ENCODE measurements around the gene NMRAL1. TPM values are rescaled to one million over a fixed set of nuclear protein-coding genes. Genes with fewer than 3 reads are reported as not detected.
A peak's percentile ranks its signal among the peaks of the same experiment; 100 is the strongest.

Gene NMRAL1
- polyA plus RNA-seq, 1 donor from 2014 or later, result 6.3 TPM

DNA sequence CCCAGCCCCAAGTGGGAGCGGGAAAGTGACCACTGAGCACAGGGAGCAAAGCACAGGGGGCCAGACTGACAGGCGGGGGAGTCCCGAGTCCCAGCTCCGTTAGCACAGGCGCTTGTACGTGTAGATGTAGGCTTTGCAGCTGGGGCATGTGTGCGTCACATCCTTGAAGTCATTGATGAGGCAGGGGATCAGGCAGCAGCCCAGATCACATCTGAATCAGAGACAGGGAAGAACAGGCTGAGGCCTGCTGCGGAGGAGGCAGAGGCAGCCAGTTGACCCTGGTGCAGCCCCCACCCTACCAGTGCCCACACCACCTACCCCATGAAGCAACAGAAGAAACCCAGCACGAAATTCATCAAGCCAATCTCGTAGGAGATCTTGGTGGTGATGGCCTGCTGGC is 38.0 kb upstream of the NMRAL1 start:
- no peaks in the 10 kb centered on the region for H4K20me1 ChIP-seq (ENCODE audit: insufficient read depth)
- TF ChIP-seq SMC3 (conservative IDR thresholded peaks at IDR 0.05; ENCODE audit: poor library complexity), result no peak
- no peak for TF ChIP-seq MXI1 (conservative IDR thresholded peaks at IDR 0.05; ENCODE audit: poor library complexity, severe bottlenecking)
- no peak for TF ChIP-seq EP300 (conservative IDR thresholded peaks at IDR 0.05; ENCODE audit: poor library complexity, severe bottlenecking)
- no peak for TF ChIP-seq EZH2 (IDR thresholded peaks at IDR 0.05; ENCODE audit: borderline replicate concordance, insufficient read depth, low read length, poor library complexity, severe bottlenecking)
- TF ChIP-seq POLR2AphosphoS5 (IDR thresholded peaks at IDR 0.05), result no peak
- no peak for TF ChIP-seq CTCF (IDR thresholded peaks at IDR 0.05; ENCODE audit: poor library complexity, severe bottlenecking)
- TF ChIP-seq, protein P1, sequence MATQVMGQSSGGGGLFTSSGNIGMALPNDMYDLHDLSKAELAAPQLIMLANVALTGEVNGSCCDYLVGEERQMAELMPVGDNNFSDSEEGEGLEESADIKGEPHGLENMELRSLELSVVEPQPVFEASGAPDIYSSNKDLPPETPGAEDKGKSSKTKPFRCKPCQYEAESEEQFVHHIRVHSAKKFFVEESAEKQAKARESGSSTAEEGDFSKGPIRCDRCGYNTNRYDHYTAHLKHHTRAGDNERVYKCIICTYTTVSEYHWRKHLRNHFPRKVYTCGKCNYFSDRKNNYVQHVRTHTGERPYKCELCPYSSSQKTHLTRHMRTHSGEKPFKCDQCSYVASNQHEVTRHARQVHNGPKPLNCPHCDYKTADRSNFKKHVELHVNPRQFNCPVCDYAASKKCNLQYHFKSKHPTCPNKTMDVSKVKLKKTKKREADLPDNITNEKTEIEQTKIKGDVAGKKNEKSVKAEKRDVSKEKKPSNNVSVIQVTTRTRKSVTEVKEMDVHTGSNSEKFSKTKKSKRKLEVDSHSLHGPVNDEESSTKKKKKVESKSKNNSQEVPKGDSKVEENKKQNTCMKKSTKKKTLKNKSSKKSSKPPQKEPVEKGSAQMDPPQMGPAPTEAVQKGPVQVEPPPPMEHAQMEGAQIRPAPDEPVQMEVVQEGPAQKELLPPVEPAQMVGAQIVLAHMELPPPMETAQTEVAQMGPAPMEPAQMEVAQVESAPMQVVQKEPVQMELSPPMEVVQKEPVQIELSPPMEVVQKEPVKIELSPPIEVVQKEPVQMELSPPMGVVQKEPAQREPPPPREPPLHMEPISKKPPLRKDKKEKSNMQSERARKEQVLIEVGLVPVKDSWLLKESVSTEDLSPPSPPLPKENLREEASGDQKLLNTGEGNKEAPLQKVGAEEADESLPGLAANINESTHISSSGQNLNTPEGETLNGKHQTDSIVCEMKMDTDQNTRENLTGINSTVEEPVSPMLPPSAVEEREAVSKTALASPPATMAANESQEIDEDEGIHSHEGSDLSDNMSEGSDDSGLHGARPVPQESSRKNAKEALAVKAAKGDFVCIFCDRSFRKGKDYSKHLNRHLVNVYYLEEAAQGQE (IDR thresholded peaks at IDR 0.05; ENCODE audit: borderline replicate concordance), result no peak
- no peak for TF ChIP-seq RAD21 (conservative IDR thresholded peaks at IDR 0.05)
- no peak for TF ChIP-seq TAF1 (IDR thresholded peaks at IDR 0.05; ENCODE audit: low read depth)
- H2AFZ ChIP-seq (ENCODE audit: low read depth, low read length), result no peak overlapping the region
- H3K4me2 ChIP-seq (ENCODE audit: low read length), result no peak overlapping the region
- H3K27me3 ChIP-seq (ENCODE audit: insufficient read depth, low read depth, low read length), result no peaks in the 10 kb centered on the region
- no peak overlapping the region for H3K9ac ChIP-seq (ENCODE audit: low read length)
- no peak overlapping the region for H3K27ac ChIP-seq (ENCODE audit: low read length)
- no peaks in the 10 kb centered on the region for H3F3A ChIP-seq (ENCODE audit: insufficient read depth, low read length, poor library complexity, severe bottlenecking)
- no peaks in the 10 kb centered on the region for H3K36me3 ChIP-seq (ENCODE audit: insufficient read depth, low read length)
- H3K4me3 ChIP-seq (ENCODE audit: low read length), result no peak overlapping the region
- no peaks in the 10 kb centered on the region for H3K9me3 ChIP-seq (ENCODE audit: low read length)
- H3K79me2 ChIP-seq (replicated peaks; ENCODE audit: insufficient read depth, low read length), result no peaks in the 10 kb centered on the region
- no peaks in the 10 kb centered on the region for H3K9me2 ChIP-seq (ENCODE audit: insufficient read depth, low read length)

- Histone ChIP-seq H3K4me2 (ENCODE audit: low read length) (no peak overlapping the region), H4K20me1 (ENCODE audit: insufficient read depth) (no peaks in the 10 kb centered on the region), H3K36me3 (ENCODE audit: insufficient read depth, low read length) (no peaks in the 10 kb centered on the region), H3K4me3 (ENCODE audit: low read length) (no peak overlapping the region), H3K27ac (ENCODE audit: low read length) (no peak overlapping the region), H3K27me3 (ENCODE audit: insufficient read depth, low read depth, low read length) (no peaks in the 10 kb centered on the region), H3K9me3 (ENCODE audit: low read length) (no peaks in the 10 kb centered on the region), H2AFZ (ENCODE audit: low read depth, low read length) (no peak overlapping the region), H3K79me2 (replicated peaks; ENCODE audit: insufficient read depth, low read length) (no peaks in the 10 kb centered on the region), H3K9ac (ENCODE audit: low read length) (no peak overlapping the region), H3K9me2 (ENCODE audit: insufficient read depth, low read length) (no peaks in the 10 kb centered on the region), H3F3A (ENCODE audit: insufficient read depth, low read length, poor library complexity, severe bottlenecking) (no peaks in the 10 kb centered on the region)
- TF ChIP-seq EP300 (conservative IDR thresholded peaks at IDR 0.05; ENCODE audit: poor library complexity, severe bottlenecking), result no peak
- TF ChIP-seq CTCF (IDR thresholded peaks at IDR 0.05; ENCODE audit: poor library complexity, severe bottlenecking), result peak; percentile 56
- peak; percentile 49 for TF ChIP-seq RAD21 (conservative IDR thresholded peaks at IDR 0.05)
- TF ChIP-seq, protein P1 (IDR thresholded peaks at IDR 0.05; ENCODE audit: borderline replicate concordance), result no peak
- TF ChIP-seq SMC3 (conservative IDR thresholded peaks at IDR 0.05; ENCODE audit: poor library complexity), result peak; percentile 56
- no peak for TF ChIP-seq POLR2AphosphoS5 (IDR thresholded peaks at IDR 0.05)
- TF ChIP-seq MXI1 (conservative IDR thresholded peaks at IDR 0.05; ENCODE audit: poor library complexity, severe bottlenecking), result no peak
Measured at GRCh38 chr16:4511441-4512082, 37.1 kb upstream of the NMRAL1 start.
